HG03135 (cell line): Measurements from ENCODE around the gene CACNA1I.

ENCODE experiments used
- ATAC-seq: cut with Tn5 transposase; IDR thresholded peaks from one replicate; pipeline ENCODE4 v1.9.1; 2021; ENCODE audit warnings: mild to moderate bottlenecking, moderate library complexity; ENCODE audit not compliant: unreplicated experiment

Gene CACNA1I

DNA sequence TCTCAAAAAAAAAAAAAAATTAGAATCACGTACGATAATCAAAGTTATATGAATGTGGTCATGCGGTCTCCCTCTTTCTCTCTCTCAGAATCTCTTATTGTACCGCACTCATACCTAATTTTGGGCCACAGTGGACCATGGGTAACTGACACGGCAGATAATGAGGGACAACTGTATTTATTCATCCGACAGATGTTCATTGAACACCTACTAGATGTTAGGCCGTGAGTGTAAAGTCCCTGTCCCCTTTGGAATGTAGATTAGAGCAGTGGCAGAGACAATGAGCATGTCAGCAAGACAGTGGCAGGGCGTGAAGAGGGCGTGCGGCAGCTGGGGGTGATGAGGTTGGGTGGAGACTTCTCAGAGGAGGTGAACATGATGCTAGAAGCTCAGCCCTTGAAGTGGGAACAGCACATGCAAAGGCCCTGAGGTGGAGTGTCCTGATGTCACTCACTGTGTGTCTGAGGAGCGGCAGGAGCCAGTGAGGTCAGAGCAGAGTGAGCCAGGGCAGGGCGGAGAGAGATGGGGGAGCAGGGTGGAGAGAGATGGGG lies 25.1 kb downstream of the CACNA1I start:
- no peak for ATAC-seq

GRCh38 chr22:39596601-39597000 lies 26.0 kb downstream of the CACNA1I start:
- no peak for ATAC-seq

DNA sequence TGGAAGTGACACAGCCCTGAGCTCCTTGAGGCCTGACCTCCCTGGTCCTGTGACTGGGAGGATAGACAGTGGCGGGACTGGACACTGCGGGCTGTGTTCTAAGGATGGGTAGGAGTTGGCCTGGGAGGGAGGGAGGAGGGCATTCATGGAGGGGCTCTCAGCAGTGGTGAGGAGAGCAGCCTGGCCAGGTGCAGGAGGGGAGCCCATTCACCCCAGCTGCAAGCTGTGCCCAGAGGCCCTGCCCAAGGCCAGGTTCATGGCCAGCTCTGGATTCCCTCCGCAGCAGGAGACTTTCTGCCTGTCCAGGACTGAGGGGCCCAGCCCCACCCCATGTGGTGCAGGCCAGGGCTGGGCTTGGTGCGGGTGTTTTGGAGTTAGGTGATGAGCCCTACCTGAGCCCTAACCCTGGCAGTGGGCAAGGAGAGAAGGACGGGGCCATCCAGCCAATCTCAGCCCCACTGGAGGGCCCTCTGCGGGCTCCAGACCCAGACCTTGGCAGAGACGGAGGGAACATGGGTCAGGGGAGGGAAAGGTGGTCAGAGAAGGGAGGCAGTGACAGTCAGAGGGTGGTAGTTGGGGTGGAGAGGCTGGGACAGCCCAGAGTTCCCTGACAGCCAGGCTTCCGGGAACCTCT lies 26.8 kb downstream of the CACNA1I start:
- ATAC-seq: no peak

DNA sequence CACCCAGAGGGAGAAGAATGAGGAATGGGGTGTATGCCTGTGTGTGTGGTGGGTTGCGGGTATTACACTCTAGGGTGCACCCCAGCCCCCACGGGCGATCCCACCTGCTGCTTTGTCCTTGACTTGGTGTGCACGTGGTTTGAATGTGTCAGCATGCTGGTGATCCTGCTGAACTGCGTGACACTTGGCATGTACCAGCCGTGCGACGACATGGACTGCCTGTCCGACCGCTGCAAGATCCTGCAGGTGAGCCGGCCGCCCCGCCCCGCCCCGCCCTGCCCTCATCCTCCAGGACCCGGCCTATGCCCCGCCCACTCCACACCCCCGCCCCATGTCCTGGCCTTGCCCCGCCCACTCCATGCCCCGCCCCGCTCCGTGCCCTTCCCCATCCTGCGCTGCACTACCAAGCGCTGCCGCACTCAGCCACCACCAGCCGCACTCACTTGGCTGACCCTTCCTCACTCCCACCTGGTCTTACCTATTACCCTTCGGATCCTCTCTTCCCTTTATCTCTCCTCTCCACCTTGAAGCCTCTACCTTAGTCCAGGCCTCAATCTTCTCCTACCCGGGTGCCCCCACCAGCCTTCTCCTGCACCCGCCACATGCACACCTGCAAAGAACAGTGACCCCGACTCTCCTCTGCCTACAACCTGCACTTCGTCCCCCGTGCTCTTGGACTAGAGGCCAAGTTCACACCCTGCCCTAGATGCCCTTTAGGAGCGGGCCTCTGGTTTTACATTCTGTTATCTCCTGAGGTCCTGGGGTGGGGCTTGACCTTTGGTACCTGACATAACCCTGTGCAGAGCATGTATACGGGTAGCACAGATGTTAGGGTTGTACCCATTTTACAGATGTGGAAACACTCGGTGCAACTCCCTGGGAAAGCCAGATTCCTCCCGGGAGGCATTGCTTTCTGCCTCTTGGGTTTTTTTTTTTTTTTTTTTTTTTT lies 27.7 kb downstream of the CACNA1I start:
- no peak for ATAC-seq

- ATAC-seq: no peak
These were observed 30.1 kb downstream of the CACNA1I start for GRCh38 chr22:39600491-39601179.

- no peak for ATAC-seq
These were observed 30.6 kb downstream of the CACNA1I start for GRCh38 chr22:39601180-39601535.

- ATAC-seq: no peak
These were observed 32.8 kb downstream of the CACNA1I start for GRCh38 chr22:39603345-39603744.

GRCh38 chr22:39610246-39610645 lies 39.7 kb downstream of the CACNA1I start:
- no peak for ATAC-seq

DNA sequence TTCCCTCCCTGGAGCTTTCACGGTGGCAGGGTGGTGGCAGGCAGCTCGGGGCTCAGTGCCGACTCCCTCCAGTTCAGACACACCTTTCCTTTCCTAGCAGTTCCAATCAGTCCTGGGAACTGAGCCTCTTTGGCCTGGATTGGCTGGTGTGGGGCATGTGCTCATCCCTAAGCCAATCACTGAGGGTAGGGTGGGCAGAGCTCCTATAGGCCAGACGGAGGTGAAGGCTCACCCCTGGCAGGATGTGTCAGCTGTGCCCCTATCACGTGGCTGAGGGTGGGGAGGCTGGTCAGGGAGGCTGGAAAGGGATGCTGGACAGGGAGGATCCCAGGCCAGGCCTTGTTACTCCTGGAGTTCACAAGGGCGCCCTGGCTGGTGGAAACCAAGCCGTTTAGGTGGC lies 40.2 kb downstream of the CACNA1I start:
- no peak for ATAC-seq

DNA sequence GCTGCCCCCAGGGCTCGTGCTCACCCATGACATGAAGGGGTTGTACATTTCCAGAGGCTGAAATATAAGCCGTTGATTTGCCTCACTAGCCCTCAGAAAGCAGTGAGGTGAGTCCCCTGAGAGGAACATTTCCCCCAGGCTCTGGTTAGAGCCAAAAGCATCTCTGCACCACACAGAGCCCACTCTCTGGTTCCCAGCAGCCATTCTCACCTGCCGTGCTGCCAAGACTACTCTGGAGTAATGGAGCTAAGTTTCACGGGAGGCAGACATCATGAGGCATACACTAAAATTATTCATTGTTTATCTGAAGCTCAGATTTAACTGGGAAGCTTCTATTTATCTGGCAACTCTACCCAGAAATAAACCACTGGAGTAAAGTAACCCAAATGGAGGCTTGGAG lies 40.8 kb downstream of the CACNA1I start:
- no peak for ATAC-seq

DNA sequence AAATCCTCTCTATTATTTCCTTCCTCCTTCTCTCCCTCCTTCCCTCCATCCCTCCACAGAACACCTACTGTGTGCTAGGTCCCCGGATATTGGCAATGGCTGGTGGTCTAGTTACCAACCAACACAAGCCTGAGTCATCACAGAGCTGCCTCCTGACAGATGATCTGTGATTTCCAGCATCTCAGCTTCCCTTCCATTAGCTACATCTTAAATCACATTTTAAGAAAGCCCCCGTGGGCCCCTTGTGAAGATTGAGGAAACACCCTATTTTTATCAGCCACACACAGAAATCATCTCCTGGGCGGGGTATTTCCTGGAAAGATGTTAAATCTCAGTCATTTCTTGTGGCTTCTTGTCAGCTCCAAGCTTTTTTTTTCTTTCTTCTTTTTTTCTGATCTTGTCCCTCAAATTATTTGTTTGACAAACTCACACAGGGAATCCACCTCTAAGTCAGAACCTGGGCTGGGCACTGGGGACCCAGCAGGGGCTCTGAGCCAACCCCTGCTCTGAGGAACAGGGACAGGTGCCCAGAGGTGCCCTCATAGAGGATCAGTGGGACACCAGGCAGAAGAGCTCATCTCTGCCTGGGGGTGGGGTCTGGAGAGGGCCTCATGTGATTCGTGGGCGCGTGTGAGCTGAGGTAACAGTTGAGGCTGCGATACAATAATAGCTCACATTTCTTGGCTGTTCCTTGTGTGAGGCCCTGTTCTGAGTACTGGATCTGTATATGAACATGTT lies 42.4 kb downstream of the CACNA1I start:
- ATAC-seq: no peak

- ATAC-seq: no peak
These were observed 43.0 kb downstream of the CACNA1I start for GRCh38 chr22:39613549-39613921.

- no peak for ATAC-seq
These were observed 43.9 kb downstream of the CACNA1I start for GRCh38 chr22:39614442-39614841.

DNA sequence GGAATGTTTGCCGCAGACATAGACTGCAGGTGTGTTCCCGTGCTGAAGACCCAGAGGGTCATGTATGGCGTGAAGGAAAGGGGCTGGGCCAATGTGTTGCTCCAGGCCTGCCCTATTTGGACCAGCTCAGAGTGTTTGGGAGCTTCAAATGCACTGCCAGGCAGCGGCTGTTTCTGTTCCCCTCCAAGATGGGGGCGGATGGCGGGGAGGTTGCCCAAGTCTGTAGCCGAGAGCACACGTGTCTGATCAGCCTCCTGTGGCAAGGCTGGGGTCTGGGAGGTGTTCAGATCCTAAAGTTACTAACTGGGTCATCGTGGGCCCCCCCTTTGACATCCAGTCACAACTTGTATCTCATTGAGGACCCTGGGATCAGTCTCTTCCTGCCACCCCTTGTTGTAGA lies 45.5 kb downstream of the CACNA1I start:
- ATAC-seq: no peak

DNA sequence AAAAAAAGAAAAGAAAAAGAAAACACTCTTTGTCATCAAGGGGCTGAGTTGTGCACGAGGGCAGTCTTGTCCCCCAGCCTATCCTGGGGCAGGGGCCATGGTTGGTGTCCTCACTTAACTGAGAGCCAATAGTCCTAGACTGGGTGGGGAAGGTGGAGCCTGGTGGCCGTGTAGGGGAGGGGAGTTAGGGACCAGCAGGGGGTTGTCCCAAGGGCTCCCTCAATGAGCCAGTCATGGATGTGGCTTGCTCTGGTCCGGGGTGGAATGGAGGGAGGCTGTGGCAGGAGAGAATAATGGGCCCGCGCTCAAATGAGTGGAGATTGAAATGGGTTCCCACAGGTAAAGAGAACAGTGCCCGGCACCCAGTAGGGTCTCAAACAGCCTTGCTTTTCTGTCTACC lies 46.2 kb downstream of the CACNA1I start:
- no peak for ATAC-seq

GRCh38 chr22:39617342-39617741 lies 46.8 kb downstream of the CACNA1I start:
- no peak for ATAC-seq

DNA sequence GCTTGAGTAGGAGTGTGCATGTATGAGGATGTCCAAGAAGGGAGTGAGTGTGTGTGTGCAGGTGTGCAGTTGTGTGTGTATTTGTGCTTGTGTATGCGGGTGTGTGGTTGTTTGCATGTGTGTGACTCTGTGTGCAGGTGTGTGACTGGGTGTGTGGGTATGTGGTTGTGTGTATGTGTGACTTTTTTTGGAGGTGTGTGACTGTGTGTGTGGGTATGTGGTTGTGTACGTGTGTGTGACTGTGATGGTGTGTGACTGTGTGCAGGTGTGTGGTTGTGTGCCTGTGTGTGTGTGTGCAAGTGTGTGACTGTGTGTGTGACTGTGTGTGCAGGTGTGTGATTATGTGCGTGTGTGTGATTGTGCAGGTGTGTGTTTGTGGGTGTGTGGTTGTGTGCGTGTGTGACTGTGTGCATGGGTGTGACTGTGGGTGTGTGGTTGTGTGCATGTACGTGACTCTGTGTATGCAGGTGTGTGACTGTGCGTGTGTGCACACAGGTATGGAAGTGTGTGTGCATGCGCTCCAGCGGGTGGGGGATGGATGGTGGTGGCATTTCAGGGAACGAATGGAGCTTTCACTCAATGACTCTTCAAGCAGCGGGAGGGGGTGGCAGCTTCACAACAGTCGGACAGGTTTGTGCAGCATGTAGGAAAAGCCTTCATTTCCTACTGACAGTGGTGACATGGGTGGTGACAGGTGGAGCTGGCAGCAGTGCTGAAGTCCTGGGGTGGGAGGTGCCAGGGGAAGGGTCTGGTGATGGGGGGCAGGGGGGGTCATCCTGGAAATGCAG lies 47.6 kb downstream of the CACNA1I start:
- ATAC-seq: no peak

- no peak for ATAC-seq
These were observed 48.5 kb downstream of the CACNA1I start for GRCh38 chr22:39618996-39619530.

DNA sequence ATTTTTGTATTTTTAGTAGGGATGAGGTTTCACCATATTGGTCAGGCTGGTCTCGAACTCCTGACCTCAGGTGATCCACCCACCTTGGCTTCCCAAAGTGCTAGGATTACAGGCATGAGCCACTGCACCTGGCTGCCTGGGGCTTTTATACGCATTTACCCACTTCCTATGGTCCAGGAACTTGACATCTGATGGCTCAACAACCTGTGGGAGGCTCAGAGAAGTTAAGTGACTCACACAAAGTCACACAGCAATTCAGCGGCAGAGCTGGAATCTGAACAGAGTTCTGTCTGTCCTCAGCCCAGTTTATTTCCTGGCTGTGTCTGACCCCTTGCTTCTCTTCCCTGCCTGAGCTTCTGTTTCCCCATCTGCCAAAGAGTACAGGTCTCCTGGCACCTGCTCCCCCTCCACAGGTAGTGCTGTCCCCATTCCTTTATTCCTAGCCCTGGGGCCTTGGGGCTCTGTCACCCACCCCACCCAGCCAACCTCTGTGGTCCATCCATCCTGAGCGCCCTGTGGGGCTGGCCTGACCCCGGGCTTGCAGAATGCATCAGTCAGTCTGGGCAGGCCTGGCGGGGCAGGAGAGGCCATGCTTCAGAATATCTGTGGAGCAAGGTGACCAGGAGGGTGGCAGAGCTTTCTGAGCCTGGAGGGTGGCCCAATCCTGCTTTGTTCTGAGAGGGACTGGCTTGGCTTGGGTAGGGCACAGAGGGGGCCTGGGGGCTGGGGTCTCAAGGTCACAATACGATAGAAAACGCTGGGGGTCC lies 50.6 kb downstream of the CACNA1I start:
- ATAC-seq: no peak
